ENCODE results near the gene TEX29. TPM values are rescaled to one million over a fixed set of nuclear protein-coding genes. Genes with fewer than 3 reads are reported as not detected.
A peak's percentile ranks its signal among the peaks of the same experiment; 100 is the strongest.

Gene TEX29
- total RNA-seq, 1 experiment from 2014 or later: 0.68 TPM

DNA sequence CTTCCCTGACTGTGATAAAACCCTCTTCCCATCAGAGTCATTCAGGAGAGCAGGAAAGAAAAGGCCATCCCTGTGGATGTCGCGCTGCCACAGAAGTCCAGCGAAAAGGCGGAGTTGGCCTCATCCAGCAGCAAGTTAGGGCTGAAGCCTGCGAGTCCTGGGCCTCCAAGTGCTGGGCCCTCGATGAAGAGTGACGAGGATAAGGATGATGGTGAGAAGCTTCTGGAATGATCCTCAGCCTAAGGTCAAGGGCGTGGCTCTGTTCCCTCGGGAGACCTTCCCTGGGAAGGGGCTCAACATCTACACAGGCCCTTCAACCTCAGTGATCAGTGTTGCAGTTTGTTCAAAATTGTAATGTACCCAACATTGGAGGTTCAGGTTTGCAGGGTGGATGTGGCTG, 22.3 kb downstream of the TEX29 start:
- DNase-seq (ENCODE audit: low spot score) (no peak), ATAC-seq (no peak)
- TF ChIP-seq, protein P1, sequence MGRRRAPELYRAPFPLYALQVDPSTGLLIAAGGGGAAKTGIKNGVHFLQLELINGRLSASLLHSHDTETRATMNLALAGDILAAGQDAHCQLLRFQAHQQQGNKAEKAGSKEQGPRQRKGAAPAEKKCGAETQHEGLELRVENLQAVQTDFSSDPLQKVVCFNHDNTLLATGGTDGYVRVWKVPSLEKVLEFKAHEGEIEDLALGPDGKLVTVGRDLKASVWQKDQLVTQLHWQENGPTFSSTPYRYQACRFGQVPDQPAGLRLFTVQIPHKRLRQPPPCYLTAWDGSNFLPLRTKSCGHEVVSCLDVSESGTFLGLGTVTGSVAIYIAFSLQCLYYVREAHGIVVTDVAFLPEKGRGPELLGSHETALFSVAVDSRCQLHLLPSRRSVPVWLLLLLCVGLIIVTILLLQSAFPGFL (CRISPR knock-in tag; IDR thresholded peaks at IDR 0.05; ENCODE audit: borderline replicate concordance): no peak
- no peak for TF ChIP-seq TCF7 (CRISPR knock-in tag; IDR thresholded peaks at IDR 0.05; ENCODE audit: low read depth)
- ChIA-PET POLR2A (no interaction called here), CTCF (no interaction called here)
- H3K36me3 Mint-ChIP-seq: no peaks in the 10 kb centered on the region
- H3K4me1 Mint-ChIP-seq: peaks cover 10% of the 10 kb centered on the region
- H3K27ac Mint-ChIP-seq: no peak overlapping the region
- no peaks in the 10 kb centered on the region for H3K27me3 Mint-ChIP-seq (ENCODE audit: low read depth)
- H3K4me3 Mint-ChIP-seq: no peak overlapping the region
- H3K9me3 Mint-ChIP-seq: no peaks in the 10 kb centered on the region

DNA sequence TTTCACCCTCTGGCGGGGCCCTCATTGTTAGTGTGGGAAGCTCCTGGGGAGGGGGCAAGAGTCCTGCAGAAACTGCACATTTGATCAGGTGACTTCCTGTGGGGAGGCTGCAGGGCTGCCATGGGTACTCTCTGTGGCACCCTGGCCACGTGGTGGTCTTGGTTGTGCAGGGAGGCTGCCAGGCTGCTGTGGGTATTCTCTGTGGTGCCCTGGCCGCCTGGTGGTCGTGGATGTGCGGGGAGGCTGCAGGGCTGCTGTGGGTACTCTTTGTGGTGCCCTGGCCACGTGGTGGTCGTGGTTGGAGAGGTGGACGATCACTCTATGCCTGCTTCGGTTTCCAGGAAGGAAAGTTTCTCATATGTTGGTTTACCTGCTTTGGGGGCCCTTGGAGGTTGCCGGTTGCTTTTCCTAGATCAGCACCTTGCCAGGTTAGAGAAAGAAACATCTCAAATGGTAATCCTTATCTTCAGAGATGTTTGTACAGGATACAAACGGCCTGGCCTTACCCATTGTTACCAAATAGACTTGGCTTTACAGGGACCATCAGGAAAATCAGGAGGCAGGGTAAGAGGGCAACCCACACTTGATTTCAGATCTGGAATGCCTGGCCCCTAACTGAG, 22.9 kb downstream of the TEX29 start:
- CTCF ChIA-PET: no interaction called here
- POLR2A ChIA-PET: no interaction called here
- no peaks in the 10 kb centered on the region for H3K27me3 Mint-ChIP-seq (ENCODE audit: low read depth)
- no peak overlapping the region for H3K4me3 Mint-ChIP-seq
- peaks cover 10% of the 10 kb centered on the region for H3K4me1 Mint-ChIP-seq
- ATAC-seq (no peak), DNase-seq (ENCODE audit: low spot score) (no peak)
- no peak overlapping the region for H3K27ac Mint-ChIP-seq
- TF ChIP-seq, protein P2, sequence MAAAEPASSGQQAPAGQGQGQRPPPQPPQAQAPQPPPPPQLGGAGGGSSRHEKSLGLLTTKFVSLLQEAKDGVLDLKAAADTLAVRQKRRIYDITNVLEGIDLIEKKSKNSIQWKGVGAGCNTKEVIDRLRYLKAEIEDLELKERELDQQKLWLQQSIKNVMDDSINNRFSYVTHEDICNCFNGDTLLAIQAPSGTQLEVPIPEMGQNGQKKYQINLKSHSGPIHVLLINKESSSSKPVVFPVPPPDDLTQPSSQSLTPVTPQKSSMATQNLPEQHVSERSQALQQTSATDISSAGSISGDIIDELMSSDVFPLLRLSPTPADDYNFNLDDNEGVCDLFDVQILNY (CRISPR knock-in tag; IDR thresholded peaks at IDR 0.05): no peak
- TF ChIP-seq ZNF423 (CRISPR knock-in tag; IDR thresholded peaks at IDR 0.05): no peak
- H3K9me3 Mint-ChIP-seq: no peaks in the 10 kb centered on the region; the same call in 1 of the 2 replicates
- H3K36me3 Mint-ChIP-seq: no peaks in the 10 kb centered on the region

DNA sequence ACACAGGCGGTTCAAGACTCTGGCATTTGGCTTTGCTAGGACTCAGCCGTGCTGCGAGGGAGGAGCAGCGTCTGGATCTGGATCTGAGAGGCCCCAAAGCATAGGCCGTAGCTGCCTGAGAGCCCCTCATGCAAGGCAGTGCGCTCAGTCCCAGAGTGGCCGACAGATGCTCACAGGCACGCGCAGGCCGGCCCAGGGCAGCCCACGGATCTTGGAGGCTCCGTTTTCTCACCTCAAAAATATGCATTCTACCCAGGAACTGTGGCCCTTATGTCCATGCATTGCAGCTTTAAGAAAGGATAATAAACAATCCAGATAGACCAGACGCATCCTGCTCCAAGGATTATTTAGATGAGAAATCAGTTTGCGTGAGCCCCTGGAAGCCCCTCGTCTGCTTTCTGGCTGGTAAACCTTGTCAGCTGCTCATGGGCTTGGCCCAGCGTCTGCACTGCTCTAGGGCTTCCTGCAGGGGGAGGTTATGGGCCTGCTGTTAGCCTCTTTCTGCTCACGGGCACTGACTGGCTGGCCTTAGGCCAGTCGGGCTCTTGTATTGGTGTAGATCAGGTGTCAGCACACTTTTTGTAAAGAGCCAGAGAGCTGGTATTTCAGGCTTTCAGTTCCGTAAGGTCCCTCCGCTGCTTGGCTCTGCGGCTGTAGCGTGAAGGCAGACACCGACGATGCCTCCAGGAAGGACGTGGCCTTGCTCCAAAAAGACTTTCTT, 24.2 kb downstream of the TEX29 start:
- Mint-ChIP-seq H3K27ac (peak overlapping the region; percentile 74), H3K36me3 (peaks cover 3% of the 10 kb centered on the region; the same call in 1 of the 2 replicates), H3K4me3 (no peak overlapping the region), H3K4me1 (peaks cover 10% of the 10 kb centered on the region), H3K9me3 (peaks cover 6% of the 10 kb centered on the region), H3K27me3 (ENCODE audit: low read depth) (no peaks in the 10 kb centered on the region)
- ATAC-seq (peak; percentile 100), DNase-seq (ENCODE audit: low spot score) (peak; percentile 85)
- ChIA-PET POLR2A (interaction anchor here (0.6 kb wide), 1 partner anchor 9 kb away, joined by 6 read pairs; no protein-coding TSS in a partner anchor), CTCF (interaction anchor here (0.5 to 2.1 kb wide), 31 partner anchors 9 to 612 kb away, joined by 3 to 28 read pairs (median 5); no protein-coding TSS in a partner anchor)
- TF ChIP-seq ZBTB21 (CRISPR knock-in tag; IDR thresholded peaks at IDR 0.05; ENCODE audit: borderline replicate concordance) (no peak), ZNF396 (CRISPR knock-in tag; IDR thresholded peaks at IDR 0.05; ENCODE audit: borderline replicate concordance) (no peak), KAT7 (CRISPR knock-in tag; IDR thresholded peaks at IDR 0.05; ENCODE audit: borderline replicate concordance) (no peak), TP53 (CRISPR knock-in tag; IDR thresholded peaks at IDR 0.05) (0 out of 2 replicates have a peak, but pooled peaks have one; percentile 8), FOXP1 (CRISPR knock-in tag; IDR thresholded peaks at IDR 0.05; ENCODE audit: borderline replicate concordance) (peak; percentile 23; the same call in 1 of the 2 replicates), FOXK1 (CRISPR knock-in tag; IDR thresholded peaks at IDR 0.05) (peak; percentile 41; the same call in 1 of the 2 replicates)
- TF ChIP-seq, protein P3, sequence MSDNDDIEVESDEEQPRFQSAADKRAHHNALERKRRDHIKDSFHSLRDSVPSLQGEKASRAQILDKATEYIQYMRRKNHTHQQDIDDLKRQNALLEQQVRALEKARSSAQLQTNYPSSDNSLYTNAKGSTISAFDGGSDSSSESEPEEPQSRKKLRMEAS (CRISPR knock-in tag; IDR thresholded peaks at IDR 0.05): peak; percentile 16; the same call in 1 of the 2 replicates
- TF ChIP-seq, protein P4, sequence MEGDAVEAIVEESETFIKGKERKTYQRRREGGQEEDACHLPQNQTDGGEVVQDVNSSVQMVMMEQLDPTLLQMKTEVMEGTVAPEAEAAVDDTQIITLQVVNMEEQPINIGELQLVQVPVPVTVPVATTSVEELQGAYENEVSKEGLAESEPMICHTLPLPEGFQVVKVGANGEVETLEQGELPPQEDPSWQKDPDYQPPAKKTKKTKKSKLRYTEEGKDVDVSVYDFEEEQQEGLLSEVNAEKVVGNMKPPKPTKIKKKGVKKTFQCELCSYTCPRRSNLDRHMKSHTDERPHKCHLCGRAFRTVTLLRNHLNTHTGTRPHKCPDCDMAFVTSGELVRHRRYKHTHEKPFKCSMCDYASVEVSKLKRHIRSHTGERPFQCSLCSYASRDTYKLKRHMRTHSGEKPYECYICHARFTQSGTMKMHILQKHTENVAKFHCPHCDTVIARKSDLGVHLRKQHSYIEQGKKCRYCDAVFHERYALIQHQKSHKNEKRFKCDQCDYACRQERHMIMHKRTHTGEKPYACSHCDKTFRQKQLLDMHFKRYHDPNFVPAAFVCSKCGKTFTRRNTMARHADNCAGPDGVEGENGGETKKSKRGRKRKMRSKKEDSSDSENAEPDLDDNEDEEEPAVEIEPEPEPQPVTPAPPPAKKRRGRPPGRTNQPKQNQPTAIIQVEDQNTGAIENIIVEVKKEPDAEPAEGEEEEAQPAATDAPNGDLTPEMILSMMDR (IDR thresholded peaks at IDR 0.05): peak; percentile 55
- TF ChIP-seq, protein P5, sequence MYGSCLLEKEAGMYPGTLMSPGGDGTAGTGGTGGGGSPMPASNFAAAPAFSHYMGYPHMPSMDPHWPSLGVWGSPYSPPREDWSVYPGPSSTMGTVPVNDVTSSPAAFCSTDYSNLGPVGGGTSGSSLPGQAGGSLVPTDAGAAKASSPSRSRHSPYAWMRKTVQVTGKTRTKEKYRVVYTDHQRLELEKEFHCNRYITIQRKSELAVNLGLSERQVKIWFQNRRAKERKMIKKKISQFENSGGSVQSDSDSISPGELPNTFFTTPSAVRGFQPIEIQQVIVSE (CRISPR knock-in tag; IDR thresholded peaks at IDR 0.05; ENCODE audit: borderline replicate concordance): no peak
